ENCODE data around the gene JUNB. TPM values are rescaled to one million over a fixed set of nuclear protein-coding genes. Genes with fewer than 3 reads are reported as not detected.

The JUNB gene
- total and polyA plus RNA-seq, 2 of the 13 experiments (the other 11 are each of a cell fraction or from before 2014, with no cell fraction given) = 7.7 to 8.2 TPM

- no peak for TF ChIP-seq ZNF776 (CRISPR knock-in tag; IDR thresholded peaks at IDR 0.05)
- no peak for TF ChIP-seq ZNF296 (CRISPR knock-in tag; conservative IDR thresholded peaks at IDR 0.05)
- no peak for TF ChIP-seq FOSL1 (CRISPR knock-in tag; IDR thresholded peaks at IDR 0.05; ENCODE audit: borderline replicate concordance)
- no peak for TF ChIP-seq ZNF678 (CRISPR knock-in tag; IDR thresholded peaks at IDR 0.05)
- TF ChIP-seq SP140L (CRISPR knock-in tag; IDR thresholded peaks at IDR 0.05; ENCODE audit: borderline replicate concordance) = no peak
- no peak for TF ChIP-seq TRIM22 (IDR thresholded peaks at IDR 0.05)
- TF ChIP-seq SRSF4 (IDR thresholded peaks at IDR 0.05; ENCODE audit: low read depth, low read length, poor library complexity, severe bottlenecking) = no peak
- TF ChIP-seq HNRNPK (IDR thresholded peaks at IDR 0.05; ENCODE audit: low read depth, low read length, poor library complexity, severe bottlenecking) = peak; percentile 50
- TF ChIP-seq ZNF3 (CRISPR knock-in tag; IDR thresholded peaks at IDR 0.05) = no peak
- TF ChIP-seq FOXK2 (IDR thresholded peaks at IDR 0.05) = no peak
- TF ChIP-seq PAXIP1 (CRISPR knock-in tag; conservative IDR thresholded peaks at IDR 0.05) = no peak
- peak; percentile 73; the same call in 1 of the 2 replicates for TF ChIP-seq KDM2A (CRISPR knock-in tag; IDR thresholded peaks at IDR 0.05; ENCODE audit: borderline replicate concordance, low read depth)
- TF ChIP-seq ZFY (CRISPR knock-in tag; IDR thresholded peaks at IDR 0.05) = peak; percentile 45; the same call in 1 of the 2 replicates
- no peak for TF ChIP-seq CC2D1A (CRISPR knock-in tag; IDR thresholded peaks at IDR 0.05)
- no peak for TF ChIP-seq ZBTB26 (CRISPR knock-in tag; IDR thresholded peaks at IDR 0.05; ENCODE audit: borderline replicate concordance)
- TF ChIP-seq GLMP (CRISPR knock-in tag; IDR thresholded peaks at IDR 0.05; ENCODE audit: borderline replicate concordance) = no peak
- TF ChIP-seq ZNF770 (CRISPR knock-in tag; IDR thresholded peaks at IDR 0.05) = no peak
- no peak for TF ChIP-seq AGO2 (optimal IDR thresholded peaks at IDR 0.05; ENCODE audit: low read depth, low read length)
- TF ChIP-seq SAFB2 (CRISPR knock-in tag; IDR thresholded peaks at IDR 0.05; ENCODE audit: borderline replicate concordance, low read depth) = 0 out of 2 replicates have a peak, but pooled peaks have one; percentile 45
Observed at GRCh38 chr19:12825254-12826131, 34.2 kb downstream of the JUNB start (continued).

Data from HepG2 (cell line).